Ascending aorta (tissue), 2 donors: ENCODE results near the gene MIAT. TPM values are rescaled to one million over a fixed set of nuclear protein-coding genes. Genes with fewer than 3 reads are reported as not detected.

Experiments used
- DNase-seq, 2 donors: peaks; one replicate each; pipeline ENCODE4 v3.0.0-alpha.2; 2019; ENCODE audit warnings: low spot score in 2 of 2
- H3K27ac ChIP-seq, 2 donors: fragments of 200-600 bp; sonication (generic); one replicate each; pipeline ENCODE4 v1.5.1; 2016 to 2017; ENCODE audit warnings: mild to moderate bottlenecking in 1 of 2
- H3K27me3 ChIP-seq: fragments of 200-600 bp; sonication (generic); one replicate; pipeline ENCODE4 v1.5.1; 2017
- H3K36me3 ChIP-seq, 2 donors: fragments of 200-600 bp; sonication (generic); one replicate each; pipeline ENCODE4 v1.5.1; 2016
- H3K4me1 ChIP-seq, 2 donors: fragments of 200-600 bp; sonication (generic); one replicate each; pipeline ENCODE4 v1.5.1; 2016 to 2017; ENCODE audit warnings: mild to moderate bottlenecking in 1 of 2
- H3K4me3 ChIP-seq, 2 donors: fragments of 200-600 bp; sonication (generic); one replicate each; pipeline ENCODE4 v1.5.1; 2016 to 2017; ENCODE audit warnings: mild to moderate bottlenecking in 1 of 2
- H3K9me3 ChIP-seq, 2 donors: fragments of 200-600 bp; sonication (generic); one replicate each; pipeline ENCODE4 v1.5.1; 2016
- CTCF ChIP-seq, 3 experiments: fragments of 200-600 bp in 2 of 3; fragments of 450-650 bp in 1 of 3; sonication (generic) in 2 of 3; IDR thresholded peaks; one replicate each; pipeline ENCODE4 v1.5.1; 2016 to 2019; ENCODE audit warnings: antibody characterized with exemption in 3 of 3, mild to moderate bottlenecking in 1 of 3, moderate library complexity in 1 of 3
- intact Hi-C: fragments of 100-400 bp; cut with DNase I; formaldehyde crosslinking; loops from one replicate; pipeline ENCODE4 v1.15.1; 2023
- total RNA-seq: library from RNA; depleted of rRNA; stranded (reverse); fragments of >200 nt; gene quantifications from one replicate; pipeline ENCODE4 v1.1.0, GENCODE V29; 2016

MIAT gene
- total RNA-seq, 1 donor from 2014 or later, result 0.53 TPM

- no peaks in the 10 kb centered on the region for H3K9me3 ChIP-seq
- H3K27me3 ChIP-seq, result no peaks in the 10 kb centered on the region
- peaks cover 0 to 6% of the 10 kb centered on the region in 2 donors for H3K4me1 ChIP-seq
- intact Hi-C loops, result no loop called here
- no peak for DNase-seq
- TF ChIP-seq CTCF (IDR thresholded peaks at IDR 0.05), result no peak
- H3K27ac ChIP-seq, result no peak overlapping the region
- H3K36me3 ChIP-seq, result peaks cover 0 to 18% of the 10 kb centered on the region in 2 donors
- H3K4me3 ChIP-seq, result no peak overlapping the region
Observed at GRCh38 chr22:26684168-26684567, 26.8 kb downstream of the MIAT start.

- no peaks in the 10 kb centered on the region for H3K27me3 ChIP-seq
- peaks cover 0 to 14% of the 10 kb centered on the region in 2 donors for H3K36me3 ChIP-seq
- no peak overlapping the region for H3K27ac ChIP-seq
- H3K9me3 ChIP-seq, result no peaks in the 10 kb centered on the region
- intact Hi-C loops, result no loop called here
- no peak overlapping the region for H3K4me3 ChIP-seq
- DNase-seq, result no peak
- no peak for TF ChIP-seq CTCF (IDR thresholded peaks at IDR 0.05)
- H3K4me1 ChIP-seq, result peaks cover 0 to 6% of the 10 kb centered on the region in 2 donors
Observed at GRCh38 chr22:26685601-26686000, 28.2 kb downstream of the MIAT start.

- Histone ChIP-seq H3K27me3 (no peaks in the 10 kb centered on the region), H3K4me3 (no peak overlapping the region), H3K36me3 (peaks cover 0 to 2% of the 10 kb centered on the region in 2 donors), H3K9me3 (no peaks in the 10 kb centered on the region), H3K4me1 (no peaks in the 10 kb centered on the region), H3K27ac (no peak overlapping the region)
- intact Hi-C loops, result no loop called here
- no peak for TF ChIP-seq CTCF (IDR thresholded peaks at IDR 0.05)
- DNase-seq, result no peak
Observed at GRCh38 chr22:26687439-26687838, 30.1 kb downstream of the MIAT start.

GRCh38 chr22:26689513-26690301, 32.3 kb downstream of the MIAT start:
- no peak for TF ChIP-seq CTCF (IDR thresholded peaks at IDR 0.05)
- H3K36me3 ChIP-seq, result peaks cover 0 to 12% of the 10 kb centered on the region in 2 donors
- intact Hi-C loops, result no loop called here
- no peak overlapping the region for H3K27ac ChIP-seq
- H3K4me3 ChIP-seq, result no peak overlapping the region
- no peaks in the 10 kb centered on the region for H3K27me3 ChIP-seq
- H3K4me1 ChIP-seq, result no peaks in the 10 kb centered on the region
- no peaks in the 10 kb centered on the region for H3K9me3 ChIP-seq
- no peak for DNase-seq

- Histone ChIP-seq H3K4me3 (no peak overlapping the region), H3K4me1 (no peaks in the 10 kb centered on the region), H3K27me3 (no peaks in the 10 kb centered on the region), H3K9me3 (no peaks in the 10 kb centered on the region), H3K27ac (no peak overlapping the region), H3K36me3 (peaks cover 0 to 19% of the 10 kb centered on the region in 2 donors)
- intact Hi-C loops, result no loop called here
- DNase-seq, result no peak
- TF ChIP-seq CTCF (IDR thresholded peaks at IDR 0.05), result no peak
Observed at GRCh38 chr22:26690654-26691376, 33.4 kb downstream of the MIAT start.
